Peyer's patch (tissue), 4 donors: ENCODE measurements around the gene PLA2G2F.

ENCODE experiments used
- CTCF ChIP-seq, 6 experiments: fragments of 450-650 bp in 4 of 6; fragments of 200-600 bp in 2 of 6; sonication (generic) in 1 of 6; IDR thresholded peaks; one replicate each; pipeline ENCODE4 v1.5.1; 2017 to 2019; ENCODE audit warnings: antibody characterized with exemption in 6 of 6, mild to moderate bottlenecking in 3 of 6, moderate library complexity in 1 of 6
- POLR2A ChIP-seq, 2 donors: fragments of 450-650 bp; IDR thresholded peaks; one replicate each; pipeline ENCODE4 v1.5.1; 2017; ENCODE audit warnings: antibody characterized with exemption in 2 of 2, mild to moderate bottlenecking in 2 of 2, moderate library complexity in 2 of 2

GRCh38 chr1:20120796-20121195 is 18.3 kb upstream of the PLA2G2F start:
- TF ChIP-seq CTCF (IDR thresholded peaks at IDR 0.05) (no peak), POLR2A (IDR thresholded peaks at IDR 0.05) (no peak)
